OCI-LY7 (cell line): ENCODE measurements around the gene PTPRZ1.

Experiments
- EZH2phosphoT487 ChIP-seq: fragments of 200-600 bp; sonication (generic); IDR thresholded peaks from 2 replicates; pipeline ENCODE4 v1.6.1; 2018; ENCODE audit warnings: low read depth, borderline replicate concordance, mild to moderate bottlenecking, mixed run types, antibody characterized with exemption, low read length, moderate library complexity, mixed read lengths
- TF ChIP-seq, protein P1 (sequence below): fragments of 200-600 bp; sonication (generic); conservative IDR thresholded peaks from 2 replicates; pipeline ENCODE4 v1.5.1; 2014; ENCODE audit warnings: mild to moderate bottlenecking, antibody characterized with exemption, low read length, moderate library complexity, mixed read lengths

DNA sequence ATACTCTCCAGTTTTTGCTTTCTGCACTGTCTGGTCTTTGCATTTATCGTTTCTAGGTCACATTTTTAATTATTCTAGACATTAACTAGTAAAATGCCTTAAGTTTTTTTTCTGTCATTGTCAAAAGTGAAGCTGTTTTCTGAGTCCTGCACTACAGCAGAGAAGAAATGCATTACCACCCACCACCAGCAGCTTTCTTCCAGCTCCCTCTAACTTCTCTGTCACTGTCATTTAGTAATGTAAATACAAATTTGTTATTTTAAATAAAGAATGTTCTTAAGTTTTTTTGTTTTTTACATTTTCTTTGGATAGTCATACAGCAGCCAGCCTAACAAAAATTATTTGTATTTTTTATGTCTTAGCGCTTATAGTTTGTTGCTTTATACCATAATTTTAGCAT, 18.8 kb downstream of the PTPRZ1 start:
- TF ChIP-seq, protein P1, sequence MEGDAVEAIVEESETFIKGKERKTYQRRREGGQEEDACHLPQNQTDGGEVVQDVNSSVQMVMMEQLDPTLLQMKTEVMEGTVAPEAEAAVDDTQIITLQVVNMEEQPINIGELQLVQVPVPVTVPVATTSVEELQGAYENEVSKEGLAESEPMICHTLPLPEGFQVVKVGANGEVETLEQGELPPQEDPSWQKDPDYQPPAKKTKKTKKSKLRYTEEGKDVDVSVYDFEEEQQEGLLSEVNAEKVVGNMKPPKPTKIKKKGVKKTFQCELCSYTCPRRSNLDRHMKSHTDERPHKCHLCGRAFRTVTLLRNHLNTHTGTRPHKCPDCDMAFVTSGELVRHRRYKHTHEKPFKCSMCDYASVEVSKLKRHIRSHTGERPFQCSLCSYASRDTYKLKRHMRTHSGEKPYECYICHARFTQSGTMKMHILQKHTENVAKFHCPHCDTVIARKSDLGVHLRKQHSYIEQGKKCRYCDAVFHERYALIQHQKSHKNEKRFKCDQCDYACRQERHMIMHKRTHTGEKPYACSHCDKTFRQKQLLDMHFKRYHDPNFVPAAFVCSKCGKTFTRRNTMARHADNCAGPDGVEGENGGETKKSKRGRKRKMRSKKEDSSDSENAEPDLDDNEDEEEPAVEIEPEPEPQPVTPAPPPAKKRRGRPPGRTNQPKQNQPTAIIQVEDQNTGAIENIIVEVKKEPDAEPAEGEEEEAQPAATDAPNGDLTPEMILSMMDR: no peak
- no peak for TF ChIP-seq EZH2phosphoT487
